CD4-positive, alpha-beta T cell treated with Interleukin-4 for 1 hour (primary cell): ENCODE results near the gene MCF2L.

ENCODE experiments used
- DNase-seq, 2 donors: peaks; one replicate each; pipeline ENCODE4 v3.0.0-alpha.2; 2020 to 2022

The MCF2L gene

GRCh38 chr13:113117911-113118260 lies 148.9 kb downstream of the MCF2L start:
- DNase-seq = no peak

GRCh38 chr13:113118261-113119021 lies 149.4 kb downstream of the MCF2L start:
- DNase-seq = no peak

- no peak for DNase-seq
These were observed 150.3 kb downstream of the MCF2L start for GRCh38 chr13:113119166-113119821.

GRCh38 chr13:113119822-113120189 lies 150.8 kb downstream of the MCF2L start:
- no peak for DNase-seq

GRCh38 chr13:113120300-113121182 lies 151.5 kb downstream of the MCF2L start:
- DNase-seq = no peak

GRCh38 chr13:113121183-113121927 lies 152.3 kb downstream of the MCF2L start:
- DNase-seq = no peak

- no peak for DNase-seq
These were observed 153.0 kb downstream of the MCF2L start for GRCh38 chr13:113121928-113122471.

- DNase-seq = no peak
These were observed 153.7 kb downstream of the MCF2L start, which contains the start of gene F10 for GRCh38 chr13:113122550-113123225. TSS of gene F10 (plus strand) at chr13:113122799. CDS start at chr13:113122856, 57 bp downstream.

GRCh38 chr13:113123226-113124201 lies 154.5 kb downstream of the MCF2L start:
- no peak for DNase-seq

- no peak for DNase-seq
These were observed 155.4 kb downstream of the MCF2L start for GRCh38 chr13:113124211-113124970.

- no peak for DNase-seq
These were observed 156.7 kb downstream of the MCF2L start for GRCh38 chr13:113125506-113126264.

- no peak for DNase-seq
These were observed 157.5 kb downstream of the MCF2L start for GRCh38 chr13:113126265-113127150.

GRCh38 chr13:113129480-113129879 lies 160.5 kb downstream of the MCF2L start:
- DNase-seq = no peak

GRCh38 chr13:113129921-113130750 lies 161.1 kb downstream of the MCF2L start:
- DNase-seq = peak; percentile 26 to 28

GRCh38 chr13:113135281-113135760 lies 166.3 kb downstream of the MCF2L start:
- DNase-seq = no peak

- no peak for DNase-seq
These were observed 168.8 kb downstream of the MCF2L start for GRCh38 chr13:113137691-113138298.
